GM18907 (cell line): ENCODE measurements around the gene DNAJA2.

Experiments used
- ATAC-seq: cut with Tn5 transposase; IDR thresholded peaks from one replicate; pipeline ENCODE4 v1.9.1; 2021; ENCODE audit warnings: mild to moderate bottlenecking, moderate library complexity; ENCODE audit not compliant: unreplicated experiment

DNAJA2 gene

DNA sequence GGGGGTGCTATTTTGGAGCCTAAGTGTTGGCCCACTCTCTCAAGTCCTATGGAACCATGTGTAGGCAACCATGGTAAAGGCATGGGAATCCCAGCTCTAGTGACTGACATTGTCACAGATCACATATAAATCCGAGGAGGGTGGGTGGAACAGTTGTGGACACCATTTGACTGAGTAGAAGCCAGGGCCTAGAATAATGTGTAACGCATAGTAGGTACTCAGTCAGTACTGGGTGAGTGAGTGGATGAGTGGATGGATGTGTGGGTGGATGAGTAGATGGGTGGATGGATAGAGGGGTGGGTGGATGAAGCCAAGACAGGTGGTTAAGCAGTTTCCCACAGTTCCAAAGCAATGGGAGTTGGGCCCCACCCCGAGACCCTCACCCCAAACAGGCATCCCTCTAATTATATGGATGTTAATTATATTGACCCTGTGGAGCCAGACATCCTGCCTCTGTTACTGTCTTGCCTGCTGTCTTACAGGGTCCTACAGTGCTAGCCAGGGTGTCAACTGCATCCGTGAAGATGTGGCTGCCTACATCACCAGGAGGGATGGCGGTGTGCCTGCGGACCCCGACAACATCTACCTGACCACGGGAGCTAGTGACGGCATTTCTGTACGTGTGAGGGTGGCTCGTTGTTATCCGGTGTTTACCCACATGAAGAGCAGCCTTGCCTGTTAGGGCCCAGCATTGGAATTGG, 67.0 kb downstream of the DNAJA2 start:
- no peak for ATAC-seq
